Left colon (tissue), 2 donors: ENCODE results near the gene EIPR1. TPM values are rescaled to one million over a fixed set of nuclear protein-coding genes. Genes with fewer than 3 reads are reported as not detected.

Experiments
- ATAC-seq: fragments of 200-7000 bp; cut with Tn5 transposase; one replicate; pipeline ENCODE4 v1.9.1; 2020; ENCODE audit warnings: mild to moderate bottlenecking, moderate library complexity
- DNase-seq, 2 donors: peaks; one replicate each; pipeline ENCODE4 v3.0.0-alpha.2; 2020
- intact Hi-C, 2 donors: fragments of 100-400 bp; cut with DNase I in 1 of 2; cut with micrococcal nuclease in 1 of 2; formaldehyde crosslinking; loops; one replicate each; pipeline versions ENCODE4 v1.11.2 to v1.14.0; 2022; cut with DNase I, micrococcal nuclease
- total RNA-seq, 2 donors: library from RNA; stranded (reverse); fragmentation: NEBNext Ultra II Directional; extraction: Animal tissue kit (Norgen Biotek cat#: 25700); gene quantifications; one replicate each; pipeline ENCODE4 v1.2.1, GENCODE V29; 2021
- donor health status: DM: no; HTN: no; CAD: no.
- donor health status: DM: yes; HTN: yes; CAD: no.

Gene EIPR1
- total RNA-seq, 2 donors from 2014 or later = 21.3 to 25.8 TPM

GRCh38 chr2:3162442-3163077 is 215.1 kb downstream of the EIPR1 start:
- ATAC-seq (no peak), DNase-seq (no peak)
- intact Hi-C loops = no loop called here

- intact Hi-C loops = no loop called here
- ATAC-seq (no peak), DNase-seq (no peak)
Measured at GRCh38 chr2:3160751-3161330, 216.8 kb downstream of the EIPR1 start.

GRCh38 chr2:3159782-3160545 is 217.7 kb downstream of the EIPR1 start:
- intact Hi-C loops = no loop called here

GRCh38 chr2:3154700-3155099 is 222.9 kb downstream of the EIPR1 start:
- DNase-seq (no peak), ATAC-seq (no peak)
- intact Hi-C loops = no loop called here

More at GRCh38 chr2:3159782-3160545, 217.7 kb downstream of the EIPR1 start:
- ATAC-seq = no peak
- DNase-seq = no peak

GRCh38 chr2:3154146-3154545 is 223.5 kb downstream of the EIPR1 start:
- intact Hi-C loops = no loop called here
- ATAC-seq (no peak), DNase-seq (no peak)

GRCh38 chr2:3151153-3151918 is 226.3 kb downstream of the EIPR1 start:
- intact Hi-C loops = no loop called here
- DNase-seq (no peak), ATAC-seq (no peak)

GRCh38 chr2:3149441-3150217 is 228.0 kb downstream of the EIPR1 start:
- DNase-seq (no peak), ATAC-seq (no peak)
- intact Hi-C loops = no loop called here

- DNase-seq (no peak), ATAC-seq (no peak)
- intact Hi-C loops = no loop called here
Measured at GRCh38 chr2:3148716-3149115, 228.9 kb downstream of the EIPR1 start.

GRCh38 chr2:3147651-3148530 is 229.7 kb downstream of the EIPR1 start:
- DNase-seq = no peak
- no peak for ATAC-seq
- intact Hi-C loops = no loop called here

GRCh38 chr2:3146772-3147650 is 230.6 kb downstream of the EIPR1 start:
- DNase-seq (no peak), ATAC-seq (no peak)
- intact Hi-C loops = no loop called here

- ATAC-seq = no peak
- DNase-seq = no peak
- intact Hi-C loops = no loop called here
Measured at GRCh38 chr2:3146175-3146574, 231.4 kb downstream of the EIPR1 start.

- intact Hi-C loops = no loop called here
- no peak for ATAC-seq
- DNase-seq = no peak
Measured at GRCh38 chr2:3145471-3146021, 232.1 kb downstream of the EIPR1 start.

GRCh38 chr2:3144856-3145255 is 232.8 kb downstream of the EIPR1 start:
- DNase-seq = no peak
- intact Hi-C loops = no loop called here
- no peak for ATAC-seq

GRCh38 chr2:3143602-3144001 is 234.0 kb downstream of the EIPR1 start:
- DNase-seq (no peak), ATAC-seq (no peak)
- intact Hi-C loops = no loop called here

- DNase-seq (no peak), ATAC-seq (peak; percentile 30)
- intact Hi-C loops = no loop called here
Measured at GRCh38 chr2:3142961-3143571, 234.6 kb downstream of the EIPR1 start.

- intact Hi-C loops = no loop called here
- ATAC-seq (no peak), DNase-seq (no peak)
Measured at GRCh38 chr2:3142210-3142609, 235.4 kb downstream of the EIPR1 start.
